ENCODE results near the gene OR7G3. TPM values are rescaled to one million over a fixed set of nuclear protein-coding genes. Genes with fewer than 3 reads are reported as not detected.

Gene OR7G3
- polyA plus RNA-seq, 1 experiment, result not detected

DNA sequence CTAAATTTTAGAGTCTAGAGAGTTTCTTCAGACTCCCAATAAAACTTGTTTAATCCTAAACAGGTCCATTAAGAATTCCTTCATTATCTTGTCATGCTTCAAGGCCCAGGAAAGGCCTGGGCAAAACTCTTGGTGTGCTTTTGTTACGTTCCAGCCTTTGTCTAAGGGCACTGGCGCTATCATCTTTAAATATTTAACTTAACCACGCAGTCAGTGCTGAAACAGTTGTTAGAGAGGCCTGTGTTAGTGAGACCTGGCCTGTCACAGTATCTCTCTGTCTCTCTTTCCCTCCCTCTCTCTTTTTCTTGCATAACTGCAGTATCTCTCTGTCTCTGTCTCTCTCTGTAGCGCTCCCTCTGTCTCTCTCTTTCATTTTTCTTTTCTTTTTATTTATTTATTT lies 48.1 kb downstream of the OR7G3 start:
- POLR2A ChIA-PET, result no interaction called here
- no peak overlapping the region for H3K4me3 ChIP-seq (ENCODE audit: low read depth, low read length)
- CTCF ChIA-PET, result no interaction called here
- no peak for DNase-seq (ENCODE audit: low read depth, low spot score)
- no peaks in the 10 kb centered on the region for H3K27me3 ChIP-seq (ENCODE audit: control insufficient read depth, insufficient read depth, low read length)
- TF ChIP-seq, protein P1, sequence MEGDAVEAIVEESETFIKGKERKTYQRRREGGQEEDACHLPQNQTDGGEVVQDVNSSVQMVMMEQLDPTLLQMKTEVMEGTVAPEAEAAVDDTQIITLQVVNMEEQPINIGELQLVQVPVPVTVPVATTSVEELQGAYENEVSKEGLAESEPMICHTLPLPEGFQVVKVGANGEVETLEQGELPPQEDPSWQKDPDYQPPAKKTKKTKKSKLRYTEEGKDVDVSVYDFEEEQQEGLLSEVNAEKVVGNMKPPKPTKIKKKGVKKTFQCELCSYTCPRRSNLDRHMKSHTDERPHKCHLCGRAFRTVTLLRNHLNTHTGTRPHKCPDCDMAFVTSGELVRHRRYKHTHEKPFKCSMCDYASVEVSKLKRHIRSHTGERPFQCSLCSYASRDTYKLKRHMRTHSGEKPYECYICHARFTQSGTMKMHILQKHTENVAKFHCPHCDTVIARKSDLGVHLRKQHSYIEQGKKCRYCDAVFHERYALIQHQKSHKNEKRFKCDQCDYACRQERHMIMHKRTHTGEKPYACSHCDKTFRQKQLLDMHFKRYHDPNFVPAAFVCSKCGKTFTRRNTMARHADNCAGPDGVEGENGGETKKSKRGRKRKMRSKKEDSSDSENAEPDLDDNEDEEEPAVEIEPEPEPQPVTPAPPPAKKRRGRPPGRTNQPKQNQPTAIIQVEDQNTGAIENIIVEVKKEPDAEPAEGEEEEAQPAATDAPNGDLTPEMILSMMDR (IDR thresholded peaks at IDR 0.05; ENCODE audit: low read depth, low read length), result no peak
- H3K9me3 ChIP-seq (ENCODE audit: control insufficient read depth, insufficient read depth, low read length), result peaks cover 35% of the 10 kb centered on the region
- no peak overlapping the region for H3K27ac ChIP-seq (ENCODE audit: low read depth, low read length)

DNA sequence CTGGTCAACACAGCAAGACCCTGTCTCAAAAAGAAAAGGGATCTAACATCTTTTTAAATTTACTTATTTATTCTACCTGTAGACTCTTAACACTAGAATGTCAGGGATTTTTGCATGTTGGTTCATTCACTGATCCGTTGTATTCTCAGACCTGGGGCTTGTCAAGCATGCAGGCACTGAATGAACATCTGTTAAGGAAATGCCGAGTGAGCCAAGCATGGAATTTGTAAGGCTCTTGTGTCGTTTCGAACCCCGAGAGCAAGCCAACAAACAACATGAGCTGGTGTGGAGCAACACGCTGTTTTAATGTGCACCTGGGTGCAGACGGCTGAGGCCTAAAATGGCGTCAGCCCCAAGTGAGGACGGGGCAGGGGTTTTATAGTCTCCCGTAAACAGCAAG lies 49.8 kb downstream of the OR7G3 start:
- Histone ChIP-seq H3K27ac (ENCODE audit: low read depth, low read length) (no peak overlapping the region), H3K27me3 (ENCODE audit: control insufficient read depth, insufficient read depth, low read length) (no peaks in the 10 kb centered on the region), H3K4me3 (ENCODE audit: low read depth, low read length) (no peak overlapping the region), H3K9me3 (ENCODE audit: control insufficient read depth, insufficient read depth, low read length) (peaks cover 37% of the 10 kb centered on the region)
- TF ChIP-seq, protein P1 (IDR thresholded peaks at IDR 0.05; ENCODE audit: low read depth, low read length), result no peak
- ChIA-PET POLR2A (no interaction called here), CTCF (no interaction called here)
- no peak for DNase-seq (ENCODE audit: low read depth, low spot score)

Small RNA genes within 50 kb of the gene (small RNA-seq; reads per million reads assigned to genes)
- gene OR1M4P (ENCODE audit: insufficient read length, low read depth), result not detected

Other genes starting within 250 kb of the OR7G3 start
- gene MUC16, start 116.5 kb downstream of the OR7G3 start, polyA plus RNA-seq (2011; rRNA removed), result not detected in 2 replicates
- gene OR1M1, start 39.9 kb downstream of the OR7G3 start, polyA plus RNA-seq (2011; rRNA removed), result not detected in 2 replicates
- not detected in 2 replicates for gene OR7G2, start 19.5 kb downstream of the OR7G3 start, polyA plus RNA-seq (2011; rRNA removed)
- not detected in 2 replicates for gene OR7G1, start 11.2 kb downstream of the OR7G3 start, polyA plus RNA-seq (2011; rRNA removed)
- 19.6 and 21.3 TPM in 2 replicates for gene ZNF317, start 13.4 kb upstream of the OR7G3 start, polyA plus RNA-seq (2011; rRNA removed)
- not detected in 2 replicates for gene OR7D2, start 52.0 kb upstream of the OR7G3 start, polyA plus RNA-seq (2011; rRNA removed)
- gene OR7D4, start 92.6 kb upstream of the OR7G3 start, polyA plus RNA-seq (2011; rRNA removed), result not detected in 2 replicates
- gene OR7E24, start 124.0 kb upstream of the OR7G3 start, polyA plus RNA-seq (2011; rRNA removed), result not detected in 2 replicates
- 3.2 and 3.3 TPM in 2 replicates for gene ZNF699, start 182.9 kb upstream of the OR7G3 start, polyA plus RNA-seq (2011; rRNA removed)
- gene ZNF559, start 197.2 kb upstream of the OR7G3 start, polyA plus RNA-seq (2011; rRNA removed), result 20.9 and 27.8 TPM in 2 replicates
- 2.3 and 3.3 TPM in 2 replicates for gene ZNF177, start 236.1 kb upstream of the OR7G3 start, polyA plus RNA-seq (2011; rRNA removed)

Measured in AG04450 (cell line).